Lung (tissue), 12 donors: ENCODE measurements around the gene KIDINS220. TPM values are rescaled to one million over a fixed set of nuclear protein-coding genes. Genes with fewer than 3 reads are reported as not detected.
A peak's percentile ranks its signal among the peaks of the same experiment; 100 is the strongest.

Experiments
- ATAC-seq: fragments of 200-7000 bp; cut with Tn5 transposase; one replicate; pipeline ENCODE4 v1.9.1; 2020; ENCODE audit warnings: moderate number of reproducible peaks; ENCODE audit not compliant: insufficient read depth, low FRiP score
- DNase-seq, 3 donors: peaks; one replicate each; pipeline ENCODE4 v3.0.0-alpha.2; 2013 to 2017
- H3K27ac ChIP-seq, 2 donors: one replicate each; pipeline ENCODE4 v1.5.1; 2013; ENCODE audit warnings: mild to moderate bottlenecking in 2 of 2, moderate library complexity in 2 of 2, control low read depth in 1 of 2, inconsistent platforms in 1 of 2, low read depth in 1 of 2, low read length in 1 of 2
- H3K27me3 ChIP-seq, 3 donors: one replicate each; pipeline ENCODE4 v1.5.1; 2013; ENCODE audit warnings: low read length in 2 of 3; ENCODE audit not compliant: control insufficient read depth in 3 of 3, insufficient read depth in 3 of 3
- H3K36me3 ChIP-seq, 4 donors: one replicate each; pipeline ENCODE4 v1.5.1; 2013; ENCODE audit warnings: low read length in 4 of 4, mild to moderate bottlenecking in 1 of 4, moderate library complexity in 1 of 4; ENCODE audit not compliant: control insufficient read depth in 4 of 4, insufficient read depth in 4 of 4
- H3K4me1 ChIP-seq, 5 donors: one replicate each; pipeline ENCODE4 v1.5.1; 2013; ENCODE audit warnings: low read length in 5 of 5, mild to moderate bottlenecking in 2 of 5, moderate library complexity in 1 of 5; ENCODE audit not compliant: control insufficient read depth in 5 of 5, insufficient read depth in 5 of 5
- H3K4me3 ChIP-seq: one replicate; pipeline ENCODE4 v1.5.1; 2013; ENCODE audit warnings: mild to moderate bottlenecking, control low read depth, moderate library complexity
- H3K9ac ChIP-seq, 2 donors: one replicate each; pipeline ENCODE4 v1.5.1; 2013; ENCODE audit warnings: low read length in 2 of 2, control low read depth in 1 of 2; ENCODE audit not compliant: insufficient read depth in 1 of 2
- H3K9me3 ChIP-seq, 4 donors: one replicate each; pipeline ENCODE4 v1.5.1; 2013; ENCODE audit warnings: low read length in 3 of 4, mild to moderate bottlenecking in 1 of 4, moderate library complexity in 1 of 4; ENCODE audit not compliant: control insufficient read depth in 4 of 4, insufficient read depth in 3 of 4
- CTCF ChIP-seq: IDR thresholded peaks from 2 replicates; pipeline ENCODE4 v1.5.1; 2012; ENCODE audit warnings: mild to moderate bottlenecking; ENCODE audit errors: control extremely low read depth, extremely low read depth
- WGBS, 2 donors: extraction: QIAGEN DNeasy Blood & Tissue Kit; methylation state at CpG; one replicate each; pipeline ENCODE4 v1.1.7; 2013; 5-methylcytosine and 5-hydroxymethylcytosine counted together
- polyA plus RNA-seq, 2 donors: library from polyadenylated mRNA; stranded (reverse); fragments of 200-250 nt; gene quantifications; one replicate each; pipeline ENCODE4 v1.2.1, GENCODE V29; 2013
- total RNA-seq, 2 donors: library from RNA; depleted of rRNA in 1 of 2; stranded (reverse); fragments of >200 nt in 1 of 2; gene quantifications; one replicate each; pipeline ENCODE4 v1.2.1, GENCODE V29; 2014 to 2021
- donor health status: control.
- donor health status: control.
- donor health status: Bipolar disorder and iron deficiency.
- donor health status: healthy.
- donor health status: DM: yes; HTN: yes; CAD: no.

Gene KIDINS220
- total and polyA plus RNA-seq, 4 donors, result 16.2 to 211 (median 36.4) TPM

- Histone ChIP-seq H3K27ac (no peak overlapping the region), H3K9ac (no peak overlapping the region), H3K36me3 (peaks cover 7 to 16% (median 11%) of the 10 kb centered on the region in 4 donors), H3K4me3 (no peak overlapping the region), H3K27me3 (no peaks in the 10 kb centered on the region), H3K4me1 (peaks cover 0 to 6% (median 0%) of the 10 kb centered on the region in 5 donors), H3K9me3 (peaks cover 0 to 2% (median under 1%) of the 10 kb centered on the region in 4 donors)
- DNase-seq (peak in 2 of 3 donors; percentile 78 to 79), ATAC-seq (no peak)
- peak; percentile 27 for TF ChIP-seq CTCF
- WGBS, 2 donors, result 87 to 90% methylated on average over 1 of the region's 1 CpG
These were observed 75.8 kb downstream of the KIDINS220 start for GRCh38 chr2:8761529-8762164.

- H3K4me1 ChIP-seq, result peaks cover 0 to 21% (median 7%) of the 10 kb centered on the region in 5 donors
- DNase-seq, result no peak
- ATAC-seq, result no peak
- H3K36me3 ChIP-seq, result peaks cover 6 to 18% (median 10%) of the 10 kb centered on the region in 4 donors
- TF ChIP-seq CTCF, result no peak
- H3K9ac ChIP-seq, result no peak overlapping the region
- H3K27ac ChIP-seq, result no peak overlapping the region
- no peak overlapping the region for H3K4me3 ChIP-seq
- no peaks in the 10 kb centered on the region for H3K27me3 ChIP-seq
- peaks cover 0 to 7% (median 2%) of the 10 kb centered on the region in 4 donors for H3K9me3 ChIP-seq
- 94 to 99% methylated on average over 5 of the region's 5 CpGs for WGBS, 2 donors
These were observed 80.7 kb downstream of the KIDINS220 start for GRCh38 chr2:8756716-8757115.

- no peak for DNase-seq
These were observed 81.2 kb downstream of the KIDINS220 start for GRCh38 chr2:8756230-8756629.

More at GRCh38 chr2:8756230-8756629, 81.2 kb downstream of the KIDINS220 start:
- peaks cover 0 to 21% (median 7%) of the 10 kb centered on the region in 5 donors for H3K4me1 ChIP-seq
- H3K9ac ChIP-seq, result no peak overlapping the region
- no peak for ATAC-seq
- no peaks in the 10 kb centered on the region for H3K27me3 ChIP-seq
- H3K4me3 ChIP-seq, result no peak overlapping the region
- H3K27ac ChIP-seq, result no peak overlapping the region
- H3K36me3 ChIP-seq, result peaks cover 6 to 18% (median 10%) of the 10 kb centered on the region in 4 donors
- TF ChIP-seq CTCF, result no peak
- peaks cover 0 to 7% (median 2%) of the 10 kb centered on the region in 4 donors for H3K9me3 ChIP-seq
